ENCODE measurements around the gene GRK3.

The GRK3 gene

GRCh38 chr22:25742918-25743708, 178.6 kb downstream of the GRK3 start:
- DNase-seq, result no peak

GRCh38 chr22:25744694-25745093, 180.2 kb downstream of the GRK3 start:
- DNase-seq, result no peak

GRCh38 chr22:25745341-25746011, 181.0 kb downstream of the GRK3 start:
- DNase-seq, result no peak

- DNase-seq, result no peak
These were observed 181.5 kb downstream of the GRK3 start for GRCh38 chr22:25746012-25746373.

- no peak for DNase-seq
These were observed 182.9 kb downstream of the GRK3 start for GRCh38 chr22:25747245-25747944.

- no peak for DNase-seq
These were observed 183.7 kb downstream of the GRK3 start for GRCh38 chr22:25748140-25748539.

- no peak for DNase-seq
These were observed 184.2 kb downstream of the GRK3 start for GRCh38 chr22:25748704-25749103.

GRCh38 chr22:25749420-25750169, 185.1 kb downstream of the GRK3 start:
- no peak for DNase-seq

GRCh38 chr22:25750569-25751173, 186.2 kb downstream of the GRK3 start:
- no peak for DNase-seq

GRCh38 chr22:25751174-25751581, 186.7 kb downstream of the GRK3 start:
- DNase-seq, result no peak

GRCh38 chr22:25752615-25753214, 188.2 kb downstream of the GRK3 start:
- DNase-seq, result no peak

- no peak for DNase-seq
These were observed 188.8 kb downstream of the GRK3 start for GRCh38 chr22:25753252-25753651.

GRCh38 chr22:25754527-25755202, 190.2 kb downstream of the GRK3 start:
- no peak for DNase-seq

- no peak for DNase-seq
These were observed 193.2 kb downstream of the GRK3 start for GRCh38 chr22:25757686-25758085.

GRCh38 chr22:25758316-25758715, 193.8 kb downstream of the GRK3 start:
- DNase-seq, result no peak

- DNase-seq, result no peak
These were observed 195.4 kb downstream of the GRK3 start for GRCh38 chr22:25759825-25760231.

GRCh38 chr22:25760294-25760693, 195.8 kb downstream of the GRK3 start:
- no peak for DNase-seq

- no peak for DNase-seq
These were observed 196.5 kb downstream of the GRK3 start for GRCh38 chr22:25760848-25761595.

- no peak for DNase-seq
These were observed 197.7 kb downstream of the GRK3 start for GRCh38 chr22:25762147-25762546.

GRCh38 chr22:25763239-25763777, 198.8 kb downstream of the GRK3 start:
- no peak for DNase-seq

All from activated CD4-positive, CD25-positive, alpha-beta regulatory T cell (primary cell).